Measurements from ENCODE around the gene PPP2R2C.

PPP2R2C gene

GRCh38 chr4:6325788-6326290, 146.6 kb downstream of the PPP2R2C start:
- H3K27ac ChIP-seq = no peak overlapping the region
- DNase-seq (ENCODE audit: low spot score) = no peak
- TF ChIP-seq CTCF (IDR thresholded peaks at IDR 0.05) = no peak

GRCh38 chr4:6324999-6325787, 147.2 kb downstream of the PPP2R2C start:
- H3K4me3 ChIP-seq = no peak overlapping the region
- peak overlapping the region in 1 of 2 donors; percentile 22 for H3K27ac ChIP-seq
- DNase-seq (ENCODE audit: low spot score) = no peak
- TF ChIP-seq CTCF (IDR thresholded peaks at IDR 0.05) = no peak

More at GRCh38 chr4:6325788-6326290, 146.6 kb downstream of the PPP2R2C start:
- no peak overlapping the region for H3K4me3 ChIP-seq

- no peak for DNase-seq (ENCODE audit: low spot score)
- Histone ChIP-seq H3K4me3 (no peak overlapping the region), H3K27ac (no peak overlapping the region)
- TF ChIP-seq CTCF (IDR thresholded peaks at IDR 0.05) = no peak
Measured at GRCh38 chr4:6324461-6324998, 147.9 kb downstream of the PPP2R2C start.

GRCh38 chr4:6322761-6323566, 149.4 kb downstream of the PPP2R2C start:
- DNase-seq (ENCODE audit: low spot score) = no peak
- no peak for TF ChIP-seq CTCF (IDR thresholded peaks at IDR 0.05)
- H3K27ac ChIP-seq = no peak overlapping the region

GRCh38 chr4:6322067-6322760, 150.2 kb downstream of the PPP2R2C start:
- no peak overlapping the region for H3K27ac ChIP-seq
- TF ChIP-seq CTCF (IDR thresholded peaks at IDR 0.05) = no peak
- H3K4me3 ChIP-seq = no peak overlapping the region
- no peak for DNase-seq (ENCODE audit: low spot score)

More at GRCh38 chr4:6322761-6323566, 149.4 kb downstream of the PPP2R2C start:
- H3K4me3 ChIP-seq = no peak overlapping the region

- no peak for TF ChIP-seq CTCF (IDR thresholded peaks at IDR 0.05)
- DNase-seq (ENCODE audit: low spot score) = no peak
- Histone ChIP-seq H3K27ac (no peak overlapping the region), H3K4me3 (no peak overlapping the region)
Measured at GRCh38 chr4:6321361-6321760, 151.1 kb downstream of the PPP2R2C start.
